GM19467 (cell line): ENCODE data around the gene TDP2.

Source experiments
- ATAC-seq: cut with Tn5 transposase; IDR thresholded peaks from one replicate; pipeline ENCODE4 v1.9.1; 2021; ENCODE audit warnings: mild to moderate bottlenecking, moderate library complexity; ENCODE audit not compliant: unreplicated experiment

Gene TDP2

GRCh38 chr6:24606200-24606930 lies 60.3 kb downstream of the TDP2 start:
- no peak for ATAC-seq

- ATAC-seq = no peak
Observed at GRCh38 chr6:24603241-24603640, 63.5 kb downstream of the TDP2 start.

- ATAC-seq = no peak
Observed at GRCh38 chr6:24600903-24601302, 65.8 kb downstream of the TDP2 start.
